Smooth muscle cell (in vitro differentiated cells): ENCODE measurements around the gene MET. TPM values are rescaled to one million over a fixed set of nuclear protein-coding genes. Genes with fewer than 3 reads are reported as not detected.
A peak's percentile ranks its signal among the peaks of the same experiment; 100 is the strongest.

Experiments used
- DNase-seq: peaks from one replicate; lab custom pipeline; 2025; ENCODE audit not compliant: unreplicated experiment; lab: John Stamatoyannopoulos, UW
- H2AFZ ChIP-seq: fragments of 200-600 bp; sonication (generic); 2 replicates; pipeline ENCODE4 v1.6.0; 2016; ENCODE audit warnings: antibody characterized with exemption, low read depth, mild to moderate bottlenecking
- H3F3A ChIP-seq: fragments of 200-600 bp; sonication (generic); 2 replicates; pipeline ENCODE4 v1.6.0; 2017; ENCODE audit warnings: antibody characterized with exemption, low read depth
- H3K27ac ChIP-seq: fragments of 200-600 bp; sonication (generic); 2 replicates; pipeline ENCODE4 v1.5.1; 2016; ENCODE audit warnings: low read depth, mild to moderate bottlenecking
- H3K27me3 ChIP-seq: fragments of 200-600 bp; sonication (generic); 2 replicates; pipeline ENCODE4 v1.6.1; 2016; ENCODE audit warnings: low read depth, mild to moderate bottlenecking
- H3K36me3 ChIP-seq: fragments of 200-600 bp; sonication (generic); 2 replicates; pipeline ENCODE4 v1.5.1; 2016; ENCODE audit warnings: low read depth
- H3K4me1 ChIP-seq: fragments of 200-600 bp; sonication (generic); 2 replicates; pipeline ENCODE4 v1.5.1; 2016; ENCODE audit warnings: low read depth
- H3K4me2 ChIP-seq: fragments of 200-600 bp; sonication (generic); 2 replicates; pipeline ENCODE4 v1.6.0; 2016; ENCODE audit warnings: mild to moderate bottlenecking
- H3K4me3 ChIP-seq: fragments of 200-600 bp; sonication (generic); 2 replicates; pipeline ENCODE4 v1.5.1; 2016; ENCODE audit warnings: mild to moderate bottlenecking
- H3K79me2 ChIP-seq: fragments of 200-600 bp; sonication (generic); 2 replicates; pipeline ENCODE4 v1.6.0; 2016; ENCODE audit warnings: low read depth, mild to moderate bottlenecking
- H3K9ac ChIP-seq: fragments of 200-600 bp; sonication (generic); 2 replicates; pipeline ENCODE4 v1.6.0; 2016; ENCODE audit warnings: low read depth
- H3K9me3 ChIP-seq: fragments of 200-600 bp; sonication (generic); replicated peaks from 2 replicates; pipeline ENCODE4 v1.5.1; 2016; ENCODE audit warnings: low read depth
- H4K20me1 ChIP-seq: fragments of 200-600 bp; sonication (generic); 2 replicates; pipeline ENCODE4 v1.6.0; 2016; ENCODE audit warnings: low read depth
- WGBS: methylation state at CpG from one replicate; pipeline ENCODE4 v1.1.7; 2016; ENCODE audit warnings: low lambda C conversion rate; 5-methylcytosine and 5-hydroxymethylcytosine counted together
- polyA plus RNA-seq: library from polyadenylated mRNA; unstranded; fragments of >200 nt; fragmentation: Nextera tagmentation; extraction: Ambion mirVana; gene quantifications from 2 replicates; pipeline ENCODE4 v1.2.1, GENCODE V29; 2016
- total RNA-seq: library from RNA; depleted of rRNA; stranded (reverse); fragments of >200 nt; gene quantifications from 2 replicates; pipeline ENCODE4 v1.2.3, GENCODE V29; 2014
- TF ChIP-seq, protein P1 (sequence below): fragments of 200-600 bp; sonication (generic); IDR thresholded peaks from 2 replicates; pipeline ENCODE4 v1.5.1; 2017; ENCODE audit warnings: borderline replicate concordance, mild to moderate bottlenecking, antibody characterized with exemption; ENCODE audit not compliant: insufficient read depth, poor library complexity, severe bottlenecking

MET gene
- total and polyA plus RNA-seq, 2 experiments from 2014 or later = 1.2 to 12.0 TPM

DNA sequence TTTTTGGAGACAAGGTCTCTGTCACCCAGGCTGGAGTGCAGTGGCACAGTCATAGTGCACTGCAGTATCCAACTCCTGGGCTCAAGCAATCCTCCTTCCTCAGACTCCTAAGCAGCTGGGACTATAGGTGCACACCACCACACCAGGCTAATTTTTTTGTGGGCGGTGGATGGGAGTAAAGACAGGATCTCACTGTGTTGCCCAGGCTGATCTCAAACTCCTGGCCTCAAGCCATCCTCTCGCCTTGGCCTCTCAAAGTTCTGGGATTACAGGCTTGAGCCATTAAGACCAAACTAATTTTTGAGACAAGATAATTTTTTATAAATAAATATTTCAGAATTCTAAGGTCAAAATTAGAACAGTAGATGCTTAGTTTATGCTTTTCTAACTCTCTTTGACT is 109.6 kb downstream of the MET start:
- Histone ChIP-seq H3K9ac (no peak overlapping the region), H3K27ac (peak overlapping the region; percentile 65), H3K4me3 (no peak overlapping the region), H2AFZ (no peak overlapping the region), H3K79me2 (no peaks in the 10 kb centered on the region), H4K20me1 (no peaks in the 10 kb centered on the region), H3F3A (peaks cover 3% of the 10 kb centered on the region), H3K36me3 (no peaks in the 10 kb centered on the region), H3K9me3 (no peaks in the 10 kb centered on the region), H3K4me1 (peaks cover 29% of the 10 kb centered on the region), H3K4me2 (peak overlapping the region; percentile 67), H3K27me3 (no peaks in the 10 kb centered on the region)
- TF ChIP-seq, protein P1, sequence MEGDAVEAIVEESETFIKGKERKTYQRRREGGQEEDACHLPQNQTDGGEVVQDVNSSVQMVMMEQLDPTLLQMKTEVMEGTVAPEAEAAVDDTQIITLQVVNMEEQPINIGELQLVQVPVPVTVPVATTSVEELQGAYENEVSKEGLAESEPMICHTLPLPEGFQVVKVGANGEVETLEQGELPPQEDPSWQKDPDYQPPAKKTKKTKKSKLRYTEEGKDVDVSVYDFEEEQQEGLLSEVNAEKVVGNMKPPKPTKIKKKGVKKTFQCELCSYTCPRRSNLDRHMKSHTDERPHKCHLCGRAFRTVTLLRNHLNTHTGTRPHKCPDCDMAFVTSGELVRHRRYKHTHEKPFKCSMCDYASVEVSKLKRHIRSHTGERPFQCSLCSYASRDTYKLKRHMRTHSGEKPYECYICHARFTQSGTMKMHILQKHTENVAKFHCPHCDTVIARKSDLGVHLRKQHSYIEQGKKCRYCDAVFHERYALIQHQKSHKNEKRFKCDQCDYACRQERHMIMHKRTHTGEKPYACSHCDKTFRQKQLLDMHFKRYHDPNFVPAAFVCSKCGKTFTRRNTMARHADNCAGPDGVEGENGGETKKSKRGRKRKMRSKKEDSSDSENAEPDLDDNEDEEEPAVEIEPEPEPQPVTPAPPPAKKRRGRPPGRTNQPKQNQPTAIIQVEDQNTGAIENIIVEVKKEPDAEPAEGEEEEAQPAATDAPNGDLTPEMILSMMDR = no peak
- no peak for DNase-seq
- 83% methylated on average over 2 of the region's 2 CpGs for WGBS

DNA sequence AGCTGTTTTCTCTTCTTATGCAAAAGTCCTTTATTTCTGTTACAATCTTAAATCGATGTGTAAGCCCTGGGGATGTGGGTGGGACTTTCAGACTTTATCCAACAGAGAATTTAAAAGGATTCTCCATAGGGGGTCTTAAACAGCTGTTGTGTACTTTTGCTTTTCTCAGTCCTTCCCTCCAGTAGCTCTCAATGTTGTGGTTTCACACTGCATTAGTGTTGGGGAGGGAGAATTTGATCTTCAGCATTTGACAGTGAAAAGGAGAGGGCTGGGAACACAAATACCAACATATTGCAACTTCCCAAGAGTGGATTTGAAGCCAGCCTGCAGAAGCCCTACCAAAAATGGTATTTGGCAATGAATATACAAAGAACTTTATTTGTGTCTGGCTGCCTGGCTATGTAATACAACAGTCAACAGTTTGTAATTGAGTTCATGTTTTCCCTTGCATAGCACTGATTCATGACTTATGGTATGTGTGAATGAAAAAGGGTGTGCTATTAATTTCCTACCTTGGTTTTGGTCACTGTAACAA is 110.2 kb downstream of the MET start:
- Histone ChIP-seq H2AFZ (peak overlapping the region; percentile 16), H3K79me2 (no peaks in the 10 kb centered on the region), H3F3A (peaks cover 3% of the 10 kb centered on the region), H3K4me1 (peaks cover 29% of the 10 kb centered on the region), H3K4me2 (peak overlapping the region; percentile 67), H3K27me3 (no peaks in the 10 kb centered on the region), H3K9ac (peak overlapping the region; percentile 5), H3K36me3 (no peaks in the 10 kb centered on the region), H3K9me3 (no peaks in the 10 kb centered on the region), H3K4me3 (no peak overlapping the region), H4K20me1 (no peaks in the 10 kb centered on the region), H3K27ac (peak overlapping the region; percentile 65)
- 9% methylated on average over 1 of the region's 1 CpG for WGBS
- DNase-seq = no peak
- TF ChIP-seq, protein P1 = no peak

DNA sequence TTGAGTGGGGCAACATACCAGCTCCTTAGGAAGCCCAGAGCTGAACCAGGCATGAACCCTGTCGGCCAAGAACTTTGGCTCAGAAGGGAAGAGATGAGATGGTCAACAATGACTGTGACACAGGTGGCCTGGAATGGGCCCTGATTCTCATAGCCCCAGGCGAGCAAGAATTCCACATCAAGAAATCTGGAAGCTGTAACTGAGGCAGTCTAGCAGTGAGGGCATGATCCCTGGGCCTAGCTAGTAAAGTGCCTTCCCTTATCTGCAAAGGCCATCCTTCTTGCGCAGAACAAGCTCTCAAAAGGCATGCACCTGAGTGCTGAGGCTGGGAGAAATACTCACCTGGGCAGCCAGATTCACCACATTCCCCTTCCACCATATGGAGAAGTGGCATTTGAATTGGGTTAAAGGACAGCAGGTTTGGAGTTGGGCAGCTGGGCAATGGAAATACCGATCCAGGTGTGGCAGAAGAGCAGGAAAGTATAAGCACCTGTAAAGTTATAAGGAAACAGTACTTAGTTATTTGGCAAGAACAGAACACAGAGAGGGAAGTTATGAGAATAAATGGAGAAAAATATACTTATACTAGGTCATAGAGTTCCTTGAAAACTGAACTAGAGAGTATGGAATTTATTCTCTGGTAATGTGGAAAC is 111.8 kb downstream of the MET start:
- H3K4me2 ChIP-seq = no peak overlapping the region
- no peaks in the 10 kb centered on the region for H4K20me1 ChIP-seq
- no peak overlapping the region for H3K27ac ChIP-seq
- H3F3A ChIP-seq = peaks cover 3% of the 10 kb centered on the region
- no peaks in the 10 kb centered on the region for H3K9me3 ChIP-seq
- no peaks in the 10 kb centered on the region for H3K36me3 ChIP-seq
- WGBS = 79% methylated on average over 4 of the region's 4 CpGs
- TF ChIP-seq, protein P1 = no peak
- H3K4me1 ChIP-seq = peaks cover 29% of the 10 kb centered on the region
- DNase-seq = no peak
- no peaks in the 10 kb centered on the region for H3K27me3 ChIP-seq
- H3K79me2 ChIP-seq = no peaks in the 10 kb centered on the region
- no peak overlapping the region for H2AFZ ChIP-seq
- no peak overlapping the region for H3K4me3 ChIP-seq
- no peak overlapping the region for H3K9ac ChIP-seq

DNA sequence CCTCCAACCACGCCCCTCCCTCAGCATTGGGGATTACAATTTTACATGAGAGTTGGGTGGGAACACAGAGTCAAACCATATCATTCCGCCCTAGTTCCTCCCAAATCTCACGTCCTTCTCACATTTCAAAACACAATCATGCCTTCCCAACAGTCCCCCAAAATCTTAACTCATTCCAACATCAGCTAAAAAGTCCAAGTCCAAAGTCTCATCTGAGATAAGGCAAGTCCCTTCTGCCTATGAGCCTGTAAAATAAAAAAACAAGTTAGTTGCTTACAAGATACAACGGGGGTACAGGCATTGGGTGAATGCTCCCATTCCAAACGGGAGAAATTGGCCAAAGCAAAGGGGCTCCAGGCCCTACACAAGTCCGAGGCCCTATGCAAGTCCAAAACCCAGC is 112.7 kb downstream of the MET start:
- WGBS = 95% methylated on average over 6 of the region's 6 CpGs

More for the DNA sequence above, 112.7 kb downstream of the MET start:
- no peaks in the 10 kb centered on the region for H3K9me3 ChIP-seq
- TF ChIP-seq, protein P1 = no peak
- H3K27me3 ChIP-seq = no peaks in the 10 kb centered on the region
- H4K20me1 ChIP-seq = no peaks in the 10 kb centered on the region
- H3K36me3 ChIP-seq = no peaks in the 10 kb centered on the region
- H3K9ac ChIP-seq = no peak overlapping the region
- no peak overlapping the region for H3K27ac ChIP-seq
- no peak overlapping the region for H3K4me2 ChIP-seq
- H3K4me3 ChIP-seq = no peak overlapping the region
- peaks cover 29% of the 10 kb centered on the region for H3K4me1 ChIP-seq
- H2AFZ ChIP-seq = no peak overlapping the region
- H3K79me2 ChIP-seq = no peaks in the 10 kb centered on the region
- H3F3A ChIP-seq = peaks cover 3% of the 10 kb centered on the region
- DNase-seq = no peak
